GM18873 (cell line): Measurements from ENCODE around the gene RARB.

Experiments
- ATAC-seq: cut with Tn5 transposase; IDR thresholded peaks from one replicate; pipeline ENCODE4 v1.9.1; 2021; ENCODE audit warnings: mild to moderate bottlenecking, moderate library complexity, moderate number of reproducible peaks; ENCODE audit not compliant: unreplicated experiment, low FRiP score

RARB gene

GRCh38 chr3:25497096-25497495 is 69.0 kb downstream of the RARB start:
- no peak for ATAC-seq

DNA sequence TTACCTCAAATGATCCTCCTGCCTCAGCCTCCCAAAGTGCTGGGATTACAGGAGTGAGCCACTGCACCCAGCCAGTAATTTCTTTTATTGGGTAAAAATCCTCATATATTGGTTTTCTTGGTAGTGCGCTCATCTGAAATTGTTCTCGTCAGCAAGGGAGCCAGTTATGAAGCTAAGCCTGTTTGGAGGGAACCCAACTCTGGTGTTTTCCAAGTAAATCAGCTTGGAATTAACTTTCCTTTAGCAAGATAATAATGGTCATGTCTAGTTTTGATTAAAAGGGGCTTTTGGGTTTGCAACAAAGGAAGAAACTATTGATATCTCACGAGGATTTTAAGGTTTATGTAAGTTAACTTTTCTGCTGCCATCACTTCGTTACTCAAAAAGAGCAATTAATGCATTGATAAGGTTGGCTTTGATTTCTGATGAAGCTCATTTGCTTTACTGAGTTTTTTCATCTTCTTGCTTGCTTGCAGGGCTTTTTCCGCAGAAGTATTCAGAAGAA is 72.7 kb downstream of the RARB start:
- ATAC-seq, result no peak

GRCh38 chr3:25502233-25502632 is 74.2 kb downstream of the RARB start:
- ATAC-seq, result no peak

GRCh38 chr3:25503898-25504301 is 75.8 kb downstream of the RARB start:
- ATAC-seq, result no peak

GRCh38 chr3:25505581-25505980 is 77.5 kb downstream of the RARB start:
- ATAC-seq, result no peak

DNA sequence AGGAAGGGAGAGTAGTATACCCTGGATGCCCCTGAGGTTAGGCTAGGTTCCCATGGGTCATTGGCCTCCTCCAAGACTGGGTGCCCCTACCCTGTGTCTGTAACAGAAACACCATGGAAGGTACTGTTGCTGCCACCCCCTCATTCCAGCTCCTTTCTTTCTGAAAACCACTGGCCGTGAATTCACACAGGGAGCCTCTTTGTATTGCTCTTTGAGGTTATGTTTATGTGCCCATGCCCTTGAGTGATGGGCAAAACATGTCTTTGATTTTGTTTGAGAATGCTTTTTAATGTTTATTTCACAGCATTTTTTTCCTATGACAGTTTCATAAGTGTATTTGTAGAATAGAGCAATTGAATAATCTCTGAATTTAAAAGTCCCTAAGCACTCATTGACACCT is 79.7 kb downstream of the RARB start:
- no peak for ATAC-seq

DNA sequence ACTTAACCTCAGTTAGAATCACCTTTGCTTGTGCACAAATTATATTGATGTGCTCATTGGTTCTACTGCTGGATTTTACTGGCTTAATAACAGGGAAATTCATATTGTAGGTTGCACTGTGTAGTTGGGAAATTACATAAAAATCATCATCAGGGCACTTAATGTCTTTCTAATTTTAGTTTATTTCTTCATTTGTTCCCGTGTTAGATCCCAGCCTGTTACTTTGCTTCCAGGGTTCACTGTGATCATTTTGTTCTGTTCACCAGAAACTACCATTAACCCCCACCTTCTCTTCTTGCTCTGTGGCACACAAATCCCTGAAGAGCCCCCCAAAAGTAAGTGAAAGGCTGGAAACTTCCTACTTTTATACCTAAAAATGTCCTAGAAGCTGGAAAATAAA is 80.4 kb downstream of the RARB start:
- ATAC-seq, result no peak

- no peak for ATAC-seq
Measured at GRCh38 chr3:25508901-25509300, 80.8 kb downstream of the RARB start.

DNA sequence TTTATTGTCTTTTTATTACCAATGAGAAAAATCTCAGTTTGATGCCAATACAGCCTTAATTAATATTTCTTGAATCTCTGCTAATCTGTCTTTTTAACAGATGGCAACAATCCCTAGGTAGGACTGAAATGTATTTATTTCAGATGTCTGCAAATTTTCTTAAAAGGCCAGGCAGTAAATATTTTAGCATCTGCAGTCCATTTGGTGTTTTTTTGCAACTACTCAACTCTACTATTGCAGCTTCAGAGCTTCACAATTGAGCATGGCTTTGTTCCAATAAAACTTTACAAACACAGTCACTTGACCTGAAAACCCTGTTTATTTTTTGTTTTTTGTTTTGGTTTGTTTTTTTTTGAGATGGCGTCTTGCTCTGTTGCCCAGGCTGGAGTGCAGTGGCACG is 82.7 kb downstream of the RARB start:
- ATAC-seq, result no peak

GRCh38 chr3:25511972-25512721 is 84.1 kb downstream of the RARB start:
- ATAC-seq, result no peak

GRCh38 chr3:25513642-25514266 is 85.7 kb downstream of the RARB start:
- ATAC-seq, result no peak

DNA sequence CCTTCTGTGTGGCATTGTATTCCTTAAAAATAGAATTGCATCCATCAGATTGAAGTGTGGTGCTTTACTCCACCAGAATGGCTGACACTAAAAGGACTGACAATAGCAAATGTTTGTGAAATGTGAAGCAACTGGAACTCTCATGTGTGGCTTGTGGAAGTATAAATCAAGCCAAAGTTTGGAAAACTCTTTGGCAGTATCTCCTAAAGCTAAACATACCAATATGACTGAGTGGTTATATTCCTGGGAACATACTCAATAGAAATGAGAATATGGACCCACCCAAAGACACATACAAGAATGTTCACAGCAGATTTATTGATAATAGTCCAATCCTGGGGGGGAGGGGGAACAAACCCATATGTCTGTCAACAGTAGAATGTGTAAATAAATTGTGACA is 87.1 kb downstream of the RARB start:
- no peak for ATAC-seq

GRCh38 chr3:25520926-25521559 is 93.0 kb downstream of the RARB start:
- no peak for ATAC-seq

DNA sequence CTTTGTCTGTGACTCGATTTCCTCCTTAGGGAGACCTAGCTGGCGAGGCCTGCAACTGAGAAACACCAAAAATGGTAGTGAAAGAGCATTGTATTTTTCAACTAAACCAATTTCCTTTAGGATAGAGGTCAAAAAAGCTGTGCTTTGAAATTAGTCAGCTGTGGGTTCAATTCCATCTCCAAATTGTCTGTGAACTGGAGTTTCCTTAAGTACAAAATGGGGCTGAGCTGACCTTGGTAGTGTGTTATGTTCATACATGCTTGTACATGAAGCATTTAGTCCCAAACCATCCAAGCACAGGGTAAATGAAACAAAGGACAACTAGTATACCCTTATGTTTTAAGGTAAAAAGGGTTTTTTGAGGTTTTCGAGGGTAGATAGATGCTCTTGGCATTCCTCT is 99.3 kb downstream of the RARB start:
- ATAC-seq, result no peak

DNA sequence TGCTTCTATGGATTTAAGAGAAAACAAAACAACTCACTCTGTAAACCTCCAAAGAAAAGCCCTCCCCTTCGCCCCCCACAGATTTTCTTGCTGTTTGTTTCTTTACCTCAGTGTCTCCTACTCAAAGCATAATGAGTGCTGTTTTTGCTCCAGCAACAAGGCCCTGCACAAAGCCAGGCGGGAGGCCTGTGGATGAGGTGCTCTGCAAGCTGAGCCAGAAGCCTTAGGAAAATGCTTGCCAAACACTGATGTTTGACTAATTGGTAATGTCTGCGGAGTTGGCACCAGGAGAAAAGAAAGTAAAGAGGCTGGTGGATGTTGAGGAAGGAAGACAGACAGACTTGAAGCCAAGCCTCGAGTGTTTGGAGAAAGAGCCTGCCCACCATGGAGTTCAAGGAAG is 99.7 kb downstream of the RARB start:
- no peak for ATAC-seq

DNA sequence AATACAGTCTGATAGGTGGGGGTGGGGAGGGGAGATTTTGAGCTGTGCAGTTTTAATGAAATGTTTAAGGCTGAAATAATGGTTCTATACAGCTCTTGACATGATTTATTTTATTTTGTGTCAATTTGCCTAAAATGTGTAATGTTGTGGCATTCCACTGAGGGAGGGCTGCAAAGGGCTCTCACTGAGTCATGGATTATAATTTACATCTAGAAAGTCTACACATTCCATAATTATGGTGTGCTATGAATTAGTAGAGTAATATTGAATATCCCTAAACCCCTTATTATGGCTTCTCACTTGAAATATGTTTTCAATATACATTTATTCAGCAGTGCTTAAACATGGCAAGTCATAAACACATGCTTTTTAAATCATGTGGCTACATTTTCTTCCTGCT is 103.9 kb downstream of the RARB start:
- no peak for ATAC-seq

- ATAC-seq, result no peak
Measured at GRCh38 chr3:25532431-25533162, 104.5 kb downstream of the RARB start.

DNA sequence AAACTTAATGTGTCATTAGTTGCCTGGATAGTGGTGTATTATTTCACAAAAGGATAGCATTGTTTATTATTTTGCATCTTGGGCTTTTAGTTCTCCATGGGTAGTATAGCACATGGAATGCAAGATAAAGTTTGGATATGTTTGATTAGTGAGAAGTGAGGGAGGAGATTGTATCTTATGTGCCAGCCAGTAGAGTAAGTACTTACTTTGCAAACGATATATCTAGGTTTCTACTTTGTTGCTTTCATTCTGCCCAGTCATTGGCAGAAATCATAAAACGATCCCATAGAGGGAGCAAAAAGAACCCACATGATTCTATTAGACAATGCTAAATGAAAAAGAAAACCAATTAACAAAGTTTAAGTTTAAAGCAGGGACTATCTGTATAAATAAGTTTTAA is 105.3 kb downstream of the RARB start:
- ATAC-seq, result no peak

- ATAC-seq, result no peak
Measured at GRCh38 chr3:25534007-25534406, 105.9 kb downstream of the RARB start.

GRCh38 chr3:25536521-25537391 is 108.7 kb downstream of the RARB start:
- ATAC-seq, result no peak
